A673 (cell line): Measurements from ENCODE around the gene SLC22A2.
"Not testable (repeated sequence)": the region's sequence is repeated elsewhere in the genome, so short reads cannot be mapped to it uniquely, and the experiment has no call there.

Experiments
- CTCF ChIP-seq: fragments of 300-800, 200-600 bp; sonication (generic); conservative IDR thresholded peaks from 2 replicates; pipeline ENCODE4 v1.5.1; 2017; ENCODE audit warnings: low read depth, mild to moderate bottlenecking, antibody characterized with exemption, low read length, moderate library complexity, mixed read lengths
- EZH2 ChIP-seq: fragments of 200-600 bp; sonication (generic); IDR thresholded peaks from 2 replicates; pipeline ENCODE4 v1.6.1; 2017; ENCODE audit warnings: borderline replicate concordance, low read depth, mild to moderate bottlenecking, mixed read lengths, antibody characterized with exemption, low read length; ENCODE audit not compliant: poor library complexity, severe bottlenecking

GRCh38 chr6:160233950-160234640 lies 24.5 kb downstream of the SLC22A2 start:
- not testable (repeated sequence) for TF ChIP-seq CTCF, EZH2
